ENCODE results near the gene VIT.

DNA sequence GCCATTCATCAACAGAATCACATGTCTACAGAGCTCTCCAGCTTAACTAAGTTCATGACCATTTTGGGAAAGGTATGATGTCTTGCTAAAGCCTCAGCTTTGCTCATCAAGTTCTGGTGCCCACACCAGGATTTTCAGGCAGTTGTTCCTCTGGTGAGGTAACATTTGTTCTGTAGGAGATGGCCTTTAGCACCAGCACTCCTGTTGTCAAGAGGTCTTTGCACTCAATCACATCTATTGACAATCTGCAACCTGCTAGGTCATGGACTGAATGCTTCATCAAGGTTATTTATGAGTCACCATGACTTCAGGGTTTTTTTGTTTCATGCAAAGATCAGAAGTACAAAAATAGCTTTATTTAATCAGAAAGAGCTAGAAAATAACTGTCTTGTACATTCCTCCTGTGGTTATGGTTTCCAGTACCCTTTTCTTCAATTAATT is 36.6 kb upstream of the VIT start:
- TF ChIP-seq, protein P1, sequence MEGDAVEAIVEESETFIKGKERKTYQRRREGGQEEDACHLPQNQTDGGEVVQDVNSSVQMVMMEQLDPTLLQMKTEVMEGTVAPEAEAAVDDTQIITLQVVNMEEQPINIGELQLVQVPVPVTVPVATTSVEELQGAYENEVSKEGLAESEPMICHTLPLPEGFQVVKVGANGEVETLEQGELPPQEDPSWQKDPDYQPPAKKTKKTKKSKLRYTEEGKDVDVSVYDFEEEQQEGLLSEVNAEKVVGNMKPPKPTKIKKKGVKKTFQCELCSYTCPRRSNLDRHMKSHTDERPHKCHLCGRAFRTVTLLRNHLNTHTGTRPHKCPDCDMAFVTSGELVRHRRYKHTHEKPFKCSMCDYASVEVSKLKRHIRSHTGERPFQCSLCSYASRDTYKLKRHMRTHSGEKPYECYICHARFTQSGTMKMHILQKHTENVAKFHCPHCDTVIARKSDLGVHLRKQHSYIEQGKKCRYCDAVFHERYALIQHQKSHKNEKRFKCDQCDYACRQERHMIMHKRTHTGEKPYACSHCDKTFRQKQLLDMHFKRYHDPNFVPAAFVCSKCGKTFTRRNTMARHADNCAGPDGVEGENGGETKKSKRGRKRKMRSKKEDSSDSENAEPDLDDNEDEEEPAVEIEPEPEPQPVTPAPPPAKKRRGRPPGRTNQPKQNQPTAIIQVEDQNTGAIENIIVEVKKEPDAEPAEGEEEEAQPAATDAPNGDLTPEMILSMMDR (IDR thresholded peaks at IDR 0.05), result no peak
- TF ChIP-seq ZFX (IDR thresholded peaks at IDR 0.05; ENCODE audit: borderline replicate concordance), result no peak
